Stimulated activated CD8-positive, alpha-beta memory T cell treated with anti-CD3 and anti-CD28 coated beads, Interleukin-7, amount 100 ng/mL, for 4 hours (primary cell): Measurements from ENCODE around the gene DNAJC3.
"Not testable (repeated sequence)": the region's sequence is repeated elsewhere in the genome, so short reads cannot be mapped to it uniquely, and the experiment has no call there.

ENCODE experiments used
- DNase-seq, 2 donors: peaks; one replicate each; pipeline ENCODE4 v3.0.0-alpha.2; 2020; ENCODE audit warnings: low read depth in 2 of 2

DNAJC3 gene

GRCh38 chr13:95781016-95781415 lies 104.1 kb downstream of the DNAJC3 start:
- DNase-seq = no peak

GRCh38 chr13:95781940-95782339 lies 105.0 kb downstream of the DNAJC3 start:
- not testable (repeated sequence) for DNase-seq

GRCh38 chr13:95783747-95784146 lies 106.8 kb downstream of the DNAJC3 start:
- no peak for DNase-seq

- DNase-seq = no peak
Observed at GRCh38 chr13:95784161-95784899, 107.4 kb downstream of the DNAJC3 start.

GRCh38 chr13:95784900-95785290 lies 108.0 kb downstream of the DNAJC3 start:
- DNase-seq = no peak

GRCh38 chr13:95787356-95788099 lies 110.6 kb downstream of the DNAJC3 start:
- DNase-seq = no peak

- DNase-seq = no peak
Observed at GRCh38 chr13:95788100-95788463, 111.1 kb downstream of the DNAJC3 start.

- not testable (repeated sequence) for DNase-seq
Observed at GRCh38 chr13:95789315-95789714, 112.4 kb downstream of the DNAJC3 start.

- no peak for DNase-seq
Observed at GRCh38 chr13:95791084-95791722, 114.3 kb downstream of the DNAJC3 start.

- DNase-seq = no peak
Observed at GRCh38 chr13:95793018-95793555, 116.1 kb downstream of the DNAJC3 start.

GRCh38 chr13:95793781-95794180 lies 116.8 kb downstream of the DNAJC3 start:
- DNase-seq = no peak

- no peak for DNase-seq
Observed at GRCh38 chr13:95797016-95797415, 120.1 kb downstream of the DNAJC3 start.

- DNase-seq = no peak
Observed at GRCh38 chr13:95800436-95800835, 123.5 kb downstream of the DNAJC3 start.

- no peak for DNase-seq
Observed at GRCh38 chr13:95801825-95802224, 124.9 kb downstream of the DNAJC3 start.

GRCh38 chr13:95805921-95806320 lies 129.0 kb downstream of the DNAJC3 start:
- DNase-seq = no peak

GRCh38 chr13:95809429-95809828 lies 132.5 kb downstream of the DNAJC3 start:
- DNase-seq = no peak

GRCh38 chr13:95813139-95813538 lies 136.2 kb downstream of the DNAJC3 start:
- no peak for DNase-seq

GRCh38 chr13:95814495-95814894 lies 137.6 kb downstream of the DNAJC3 start:
- DNase-seq = no peak

GRCh38 chr13:95822303-95822702 lies 145.4 kb downstream of the DNAJC3 start:
- DNase-seq = no peak

- DNase-seq = no peak
Observed at GRCh38 chr13:95833126-95833525, 156.2 kb downstream of the DNAJC3 start.

- DNase-seq = no peak
Observed at GRCh38 chr13:95833719-95834118, 156.8 kb downstream of the DNAJC3 start.

GRCh38 chr13:95834134-95834765 lies 157.3 kb downstream of the DNAJC3 start:
- peak; percentile 13 to 33 for DNase-seq
